K562 (cell line): ENCODE measurements around the gene KLHL29. TPM values are rescaled to one million over a fixed set of nuclear protein-coding genes. Genes with fewer than 3 reads are reported as not detected.

Experiments used
- ATAC-seq: fragments of 200-7000 bp; cut with Tn5 transposase; 3 replicates; pipeline ENCODE4 v1.9.1; 2020; ENCODE audit warnings: moderate library complexity
- BruUV-seq: library from RNA; stranded (reverse); fragments of 400-500 nt; replicated peaks from 2 replicates; lab custom pipeline; 2021; lab: Mats Ljungman, UMichigan
- CTCF ChIA-PET: fragments of 300-600 bp; formaldehyde crosslinking; extraction: SDS; loops from one replicate; lab custom pipeline; 2021; ENCODE audit warnings: low intra/inter-chr PET ratio; lab: Yijun Ruan, JAX
- POLR2A ChIA-PET: fragments of 300-600, 350-650 bp; sonication (Branson Sonifier 250); formaldehyde crosslinking; extraction: SDS; loops from one replicate; lab custom pipeline; 2021; ENCODE audit warnings: antibody characterized with exemption, inconsistent platforms; lab: Yijun Ruan, JAX
- DNase-seq, 4 experiments: peaks; one replicate each; pipeline versions ENCODE4 v3.0.0 to v3.0.0-alpha.2; 2011 to 2018; ENCODE audit warnings: low spot score in 3 of 4, mixed read lengths in 3 of 4; ENCODE audit errors: extremely low read depth in 1 of 4
- FAIRE-seq: peaks from 2 replicates; lab custom pipeline; 2011; peaks lifted over from hg19 to GRCh38; lab: Jason Lieb, UNC
- H2AFZ ChIP-seq: 2 replicates; pipeline ENCODE4 v1.6.0; 2011; ENCODE audit warnings: low read depth, low read length, control low read depth, inconsistent platforms
- H3K27ac ChIP-seq: fragments of 200-600 bp; 3 replicates; pipeline ENCODE4 v1.8.0; 2011; ENCODE audit warnings: low read depth, mild to moderate bottlenecking, control low read depth, inconsistent platforms, low read length, moderate library complexity, mixed read lengths; ENCODE audit errors: extremely low read depth
- H3K27me3 ChIP-seq, 2 experiments: fragments of 300-600 bp in 1 of 2; 2 replicates in 1 of 2; 3 replicates in 1 of 2; pipeline versions ENCODE4 v1.6.0 to v1.8.0; 2011; ENCODE audit warnings: inconsistent platforms in 2 of 2, low read length in 2 of 2, mild to moderate bottlenecking in 1 of 2, mixed read lengths in 1 of 2, moderate library complexity in 1 of 2; ENCODE audit not compliant: control insufficient read depth in 2 of 2, insufficient read depth in 2 of 2
- H3K36me3 ChIP-seq: fragments of 300-600 bp; 3 replicates; pipeline ENCODE4 v1.8.0; 2011; ENCODE audit warnings: mild to moderate bottlenecking, low read length, inconsistent platforms; ENCODE audit not compliant: control insufficient read depth, insufficient read depth
- H3K4me1 ChIP-seq, 2 experiments: fragments of 200-600 bp in 1 of 2; replicated peaks in 1 of 2; 2 replicates in 1 of 2; 3 replicates in 1 of 2; pipeline versions ENCODE4 v1.5.1 to v1.8.0; 2011; ENCODE audit warnings: inconsistent platforms in 2 of 2, low read length in 2 of 2, mild to moderate bottlenecking in 1 of 2, mixed read lengths in 1 of 2, moderate library complexity in 1 of 2; ENCODE audit not compliant: control insufficient read depth in 2 of 2, insufficient read depth in 2 of 2
- H3K4me2 ChIP-seq: 2 replicates; pipeline ENCODE4 v1.6.1; 2011; ENCODE audit warnings: low read length, control low read depth, inconsistent platforms, mixed read lengths; ENCODE audit not compliant: insufficient read depth
- H3K4me3 ChIP-seq: fragments of 200-600 bp; sonication (generic), shearing (Covaris generic); 2 replicates; pipeline ENCODE4 v1.5.1; 2016; ENCODE audit warnings: control low read depth, inconsistent platforms
- H3K79me2 ChIP-seq: fragments of 200-600 bp; 3 replicates; pipeline ENCODE4 v1.8.0; 2011; ENCODE audit warnings: low read length, inconsistent platforms; ENCODE audit not compliant: control insufficient read depth, insufficient read depth
- H3K9ac ChIP-seq, 2 experiments: 2 replicates each; pipeline versions ENCODE4 v1.6.0 to v1.6.1; 2011; ENCODE audit warnings: low read depth in 2 of 2, low read length in 2 of 2, control low read depth in 1 of 2, inconsistent platforms in 1 of 2, mild to moderate bottlenecking in 1 of 2, mixed read lengths in 1 of 2; ENCODE audit not compliant: insufficient read depth in 1 of 2
- H3K9me1 ChIP-seq: one replicate; pipeline ENCODE4 v1.6.0; 2011; ENCODE audit warnings: inconsistent platforms, mild to moderate bottlenecking, low read length, moderate library complexity; ENCODE audit not compliant: control insufficient read depth, insufficient read depth
- H3K9me3 ChIP-seq: replicated peaks from 2 replicates; pipeline ENCODE4 v1.5.1; 2011; ENCODE audit warnings: low read depth, low read length, inconsistent platforms; ENCODE audit not compliant: control insufficient read depth, insufficient read depth
- H4K20me1 ChIP-seq: replicated peaks from 2 replicates; pipeline ENCODE4 v1.6.1; 2011; ENCODE audit warnings: low read length, inconsistent platforms, mixed read lengths; ENCODE audit not compliant: control insufficient read depth, insufficient read depth
- SNRNP70 ChIP-seq: fragments of 200-400 bp; formaldehyde crosslinking; optimal IDR thresholded peaks from 2 replicates; pipeline ENCODE3; 2017; ENCODE audit warnings: low read depth, low read length
- ZNF41 ChIP-seq: fragments of 250-450 bp; sonication (Bioruptor Pico); conservative IDR thresholded peaks from 2 replicates; pipeline ENCODE4 v1.4.0; 2020; ENCODE audit warnings: mild to moderate bottlenecking
- whole genome bisulfite sequencing: fragments of 100-300 bp; shearing (Covaris generic); methylation state at CpG from one replicate; pipeline ENCODE4 v1.1.6; 2016; ENCODE audit warnings: low coverage, mixed read lengths; ENCODE audit not compliant: insufficient coverage; ENCODE audit errors: missing lambda C conversion rate; 5-methylcytosine and 5-hydroxymethylcytosine counted together
- in situ Hi-C: fragments of 300-500 bp; cut with MboI; formaldehyde crosslinking; loops from 4 replicates; pipeline ENCODE4 v1.15.0; 2018; ENCODE audit warnings: inconsistent platforms, mixed read lengths
- intact Hi-C: fragments of 100-400 bp; cut with micrococcal nuclease; formaldehyde crosslinking; loops from 2 replicates; pipeline ENCODE4 v1.14.2; 2022
- polyA plus RNA-seq, 8 experiments: library from polyadenylated mRNA; depleted of rRNA in 4 of 8; stranded (reverse) in 5 of 8; unstranded in 3 of 8; fragments of >200 nt; fragmentation: Nextera tagmentation in 2 of 8; fragmentation: Illumina TruSeq in 1 of 8; extraction: Ambion mirVana in 2 of 8; extraction: Trizol in 1 of 8; gene quantifications; 2 replicates each; pipeline versions ENCODE4 v1.2.1 to v1.2.3, GENCODE V29; 2011 to 2014; ENCODE audit warnings: inconsistent platforms in 1 of 8, missing spikeins in 1 of 8
- total RNA-seq, 7 experiments: library from RNA; depleted of rRNA in 6 of 7; stranded (reverse); fragments of >200 nt in 6 of 7; fragmentation: Illumina TruSeq in 2 of 7; extraction: Trizol in 2 of 7; gene quantifications; 2 replicates each; pipeline versions ENCODE4 v1.2.1 to v1.2.3, GENCODE V29; 2011 to 2021; ENCODE audit warnings: low replicate concordance in 1 of 7
- TF ChIP-seq, protein P1 (sequence below), 3 experiments: fragments of 200-800 bp in 1 of 3; fragments of 250-450 bp in 1 of 3; fragments of 450-650 bp in 1 of 3; sonication (Bioruptor Pico) in 1 of 3; sonication (Bioruptor generic) in 1 of 3; formaldehyde crosslinking in 1 of 3; IDR thresholded peaks; 2 replicates each; pipeline versions ENCODE4 v1.6.1 to v1.8.0; 2016 to 2022; ENCODE audit warnings: mild to moderate bottlenecking in 2 of 3, missing genetic modification characterization in 2 of 3, missing compliant biosample characterization in 1 of 3, moderate library complexity in 1 of 3
- TF ChIP-seq, protein P2 (sequence below), 2 experiments: fragments of 200-800 bp in 1 of 2; sonication (Bioruptor generic) in 1 of 2; sonication (generic) in 1 of 2; formaldehyde crosslinking in 1 of 2; IDR thresholded peaks in 1 of 2; conservative IDR thresholded peaks in 1 of 2; 2 replicates each; pipeline versions ENCODE4 v1.5.0 to v1.6.1; 2016 to 2020; ENCODE audit warnings: missing compliant biosample characterization in 1 of 2, missing genetic modification characterization in 1 of 2, missing genetic modification reagents in 1 of 2
- TF ChIP-seq, protein P3 (sequence below): fragments of 450-650 bp; conservative IDR thresholded peaks from 2 replicates; pipeline ENCODE4 v1.6.1; 2016; ENCODE audit warnings: missing genetic modification characterization, low read depth, mild to moderate bottlenecking, missing compliant biosample characterization, moderate library complexity

The KLHL29 gene
- total and polyA plus RNA-seq, 9 of the 15 experiments (the other 6 are each of a cell fraction or from before 2014, with no cell fraction given), result 0.03 to 0.31 (median 0.08) TPM; not detected in 1

DNA sequence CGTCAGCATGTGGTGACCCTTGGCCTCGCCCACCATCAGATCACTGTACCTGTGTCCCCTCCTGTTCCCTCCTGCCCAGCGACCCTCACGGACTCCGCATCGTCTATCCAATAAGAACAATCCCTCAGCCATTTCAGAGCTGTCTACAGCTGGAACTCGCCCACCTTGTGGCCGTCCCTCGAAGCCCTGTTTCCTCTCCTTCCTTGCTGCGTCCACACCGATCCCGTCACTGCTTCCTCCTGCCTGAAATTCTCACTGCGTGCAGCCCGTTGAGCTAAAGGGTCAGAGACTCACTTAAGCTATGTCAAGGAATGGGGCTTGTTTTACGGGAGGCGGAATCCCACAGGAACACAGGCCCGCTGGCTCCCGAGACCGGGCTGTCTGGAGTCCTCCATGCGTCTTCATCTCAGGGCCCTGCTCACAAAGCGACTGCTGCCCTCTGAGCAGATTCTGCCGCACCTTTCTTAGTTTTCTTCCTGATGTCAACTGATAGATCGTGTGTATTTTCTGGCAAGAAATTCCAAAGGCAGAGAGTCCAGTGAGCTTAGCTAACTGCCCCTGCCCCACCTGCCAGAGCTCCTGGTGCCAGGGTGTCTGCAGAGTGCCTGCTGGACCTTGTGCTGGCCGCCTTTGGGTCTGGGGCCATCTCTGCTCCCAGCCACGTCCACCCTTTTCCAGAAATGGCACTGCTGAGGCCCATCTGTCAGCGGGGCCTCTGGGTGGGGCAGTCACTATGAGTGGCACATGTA, 35.3 kb downstream of the KLHL29 start:
- no peaks in the 10 kb centered on the region for H3K9me1 ChIP-seq
- in situ Hi-C loops, result no loop called here
- no peaks in the 10 kb centered on the region for H4K20me1 ChIP-seq
- FAIRE-seq (no peak), ATAC-seq (peak; percentile 22), DNase-seq (no peak)
- H3K4me3 ChIP-seq, result no peak overlapping the region
- no peak overlapping the region for H2AFZ ChIP-seq
- no peak overlapping the region; a peak in 1 of 4 replicates for H3K9ac ChIP-seq
- CTCF ChIA-PET, result no interaction called here
- WGBS, result 5% methylated on average over 26 of the region's 26 CpGs
- H3K27ac ChIP-seq, result no peak overlapping the region
- BruUV-seq, result no TSS peak
- H3K36me3 ChIP-seq, result no peaks in the 10 kb centered on the region
- H3K79me2 ChIP-seq, result no peaks in the 10 kb centered on the region
- intact Hi-C loops, result no loop called here
- H3K9me3 ChIP-seq, result no peaks in the 10 kb centered on the region; the same call in 1 of the 2 replicates
- TF ChIP-seq, protein P1, sequence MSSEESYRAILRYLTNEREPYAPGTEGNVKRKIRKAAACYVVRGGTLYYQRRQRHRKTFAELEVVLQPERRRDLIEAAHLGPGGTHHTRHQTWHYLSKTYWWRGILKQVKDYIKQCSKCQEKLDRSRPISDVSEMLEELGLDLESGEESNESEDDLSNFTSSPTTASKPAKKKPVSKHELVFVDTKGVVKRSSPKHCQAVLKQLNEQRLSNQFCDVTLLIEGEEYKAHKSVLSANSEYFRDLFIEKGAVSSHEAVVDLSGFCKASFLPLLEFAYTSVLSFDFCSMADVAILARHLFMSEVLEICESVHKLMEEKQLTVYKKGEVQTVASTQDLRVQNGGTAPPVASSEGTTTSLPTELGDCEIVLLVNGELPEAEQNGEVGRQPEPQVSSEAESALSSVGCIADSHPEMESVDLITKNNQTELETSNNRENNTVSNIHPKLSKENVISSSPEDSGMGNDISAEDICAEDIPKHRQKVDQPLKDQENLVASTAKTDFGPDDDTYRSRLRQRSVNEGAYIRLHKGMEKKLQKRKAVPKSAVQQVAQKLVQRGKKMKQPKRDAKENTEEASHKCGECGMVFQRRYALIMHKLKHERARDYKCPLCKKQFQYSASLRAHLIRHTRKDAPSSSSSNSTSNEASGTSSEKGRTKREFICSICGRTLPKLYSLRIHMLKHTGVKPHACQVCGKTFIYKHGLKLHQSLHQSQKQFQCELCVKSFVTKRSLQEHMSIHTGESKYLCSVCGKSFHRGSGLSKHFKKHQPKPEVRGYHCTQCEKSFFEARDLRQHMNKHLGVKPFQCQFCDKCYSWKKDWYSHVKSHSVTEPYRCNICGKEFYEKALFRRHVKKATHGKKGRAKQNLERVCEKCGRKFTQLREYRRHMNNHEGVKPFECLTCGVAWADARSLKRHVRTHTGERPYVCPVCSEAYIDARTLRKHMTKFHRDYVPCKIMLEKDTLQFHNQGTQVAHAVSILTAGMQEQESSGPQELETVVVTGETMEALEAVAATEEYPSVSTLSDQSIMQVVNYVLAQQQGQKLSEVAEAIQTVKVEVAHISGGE (CRISPR knock-in tag; IDR thresholded peaks at IDR 0.05), result 0 out of 6 replicates have a peak, but pooled peaks of 1 of the 3 experiments have one; percentile 33
- TF ChIP-seq, protein P2, sequence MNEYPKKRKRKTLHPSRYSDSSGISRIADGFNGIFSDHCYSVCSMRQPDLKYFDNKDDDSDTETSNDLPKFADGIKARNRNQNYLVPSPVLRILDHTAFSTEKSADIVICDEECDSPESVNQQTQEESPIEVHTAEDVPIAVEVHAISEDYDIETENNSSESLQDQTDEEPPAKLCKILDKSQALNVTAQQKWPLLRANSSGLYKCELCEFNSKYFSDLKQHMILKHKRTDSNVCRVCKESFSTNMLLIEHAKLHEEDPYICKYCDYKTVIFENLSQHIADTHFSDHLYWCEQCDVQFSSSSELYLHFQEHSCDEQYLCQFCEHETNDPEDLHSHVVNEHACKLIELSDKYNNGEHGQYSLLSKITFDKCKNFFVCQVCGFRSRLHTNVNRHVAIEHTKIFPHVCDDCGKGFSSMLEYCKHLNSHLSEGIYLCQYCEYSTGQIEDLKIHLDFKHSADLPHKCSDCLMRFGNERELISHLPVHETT (CRISPR knock-in tag; conservative IDR thresholded peaks at IDR 0.05 in 1 of 2, IDR thresholded peaks at IDR 0.05 in 1 of 2), result peak in 1 of 2 experiments; percentile 80; a peak in 2 of 4 replicates
- TF ChIP-seq SNRNP70 (no peak), ZNF41 (no peak)
- TF ChIP-seq, protein P3, sequence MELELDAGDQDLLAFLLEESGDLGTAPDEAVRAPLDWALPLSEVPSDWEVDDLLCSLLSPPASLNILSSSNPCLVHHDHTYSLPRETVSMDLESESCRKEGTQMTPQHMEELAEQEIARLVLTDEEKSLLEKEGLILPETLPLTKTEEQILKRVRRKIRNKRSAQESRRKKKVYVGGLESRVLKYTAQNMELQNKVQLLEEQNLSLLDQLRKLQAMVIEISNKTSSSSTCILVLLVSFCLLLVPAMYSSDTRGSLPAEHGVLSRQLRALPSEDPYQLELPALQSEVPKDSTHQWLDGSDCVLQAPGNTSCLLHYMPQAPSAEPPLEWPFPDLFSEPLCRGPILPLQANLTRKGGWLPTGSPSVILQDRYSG (tag), result peak; percentile 63; the same call in 1 of the 2 replicates
- no peak overlapping the region; the same call in 1 of the 2 replicates for H3K4me2 ChIP-seq
- peaks cover 5 to 58% of the 10 kb centered on the region in 2 experiments; a peak in 4 of 5 replicates for H3K27me3 ChIP-seq
- POLR2A ChIA-PET, result interaction anchor here (0.9 kb wide), 1 partner anchor 9 kb away, joined by 3 read pairs; no protein-coding TSS in a partner anchor
- H3K4me1 ChIP-seq, result peaks cover 4 to 12% of the 10 kb centered on the region in 2 experiments; a peak in 4 of 5 replicates
